H1 (cell line): ENCODE measurements around the gene B4GAT1. TPM values are rescaled to one million over a fixed set of nuclear protein-coding genes. Genes with fewer than 3 reads are reported as not detected.

Experiments used
- CTCF ChIA-PET: fragments of 300-600 bp; sonication (Branson Sonifier 250); formaldehyde crosslinking; loops from one replicate; lab custom pipeline; 2021; ENCODE audit not compliant: partially characterized antibody; lab: Charles Lee
- POLR2A ChIA-PET: fragments of 300-600 bp; sonication (Branson Sonifier 250); formaldehyde crosslinking; loops from one replicate; lab custom pipeline; 2021; ENCODE audit warnings: inconsistent platforms; ENCODE audit not compliant: partially characterized antibody; lab: Charles Lee
- DNase-seq, 2 experiments: peaks; one replicate each; pipeline versions ENCODE4 v3.0.0 to v3.0.0-alpha.2; 2010 to 2022; ENCODE audit warnings: low spot score in 2 of 2, low read depth in 1 of 2, mixed read lengths in 1 of 2
- FAIRE-seq: peaks from 2 replicates; lab custom pipeline; 2011; peaks lifted over from hg19 to GRCh38; lab: Jason Lieb, UNC
- H2AFZ ChIP-seq: 2 replicates; pipeline ENCODE4 v1.8.1; 2012; ENCODE audit warnings: low read length, inconsistent platforms
- H2AK5ac ChIP-seq: 2 replicates; pipeline ENCODE4 v1.6.1; 2013; ENCODE audit warnings: low read depth, low read length
- H2BK120ac ChIP-seq: replicated peaks from 2 replicates; pipeline ENCODE3; 2013; ENCODE audit warnings: low read depth, low read length, inconsistent platforms
- H2BK12ac ChIP-seq: 2 replicates; pipeline ENCODE4 v1.6.1; 2013; ENCODE audit warnings: low read depth, low read length
- H2BK15ac ChIP-seq: 2 replicates; pipeline ENCODE4 v1.6.1; 2013; ENCODE audit warnings: low read length
- H2BK20ac ChIP-seq: 2 replicates; pipeline ENCODE4 v1.6.1; 2013; ENCODE audit warnings: low read length
- H2BK5ac ChIP-seq: 2 replicates; pipeline ENCODE4 v1.6.1; 2013; ENCODE audit warnings: low read depth, low read length
- H3K14ac ChIP-seq: 2 replicates; pipeline ENCODE4 v1.6.1; 2013; ENCODE audit warnings: inconsistent platforms; ENCODE audit not compliant: insufficient read length
- H3K18ac ChIP-seq: 2 replicates; pipeline ENCODE4 v1.6.1; 2013; ENCODE audit warnings: low read length; ENCODE audit errors: extremely low read depth
- H3K23ac ChIP-seq: 2 replicates; pipeline ENCODE4 v1.6.1; 2013; ENCODE audit warnings: inconsistent platforms; ENCODE audit not compliant: insufficient read length
- H3K23me2 ChIP-seq: 2 replicates; pipeline ENCODE4 v1.6.1; 2013; ENCODE audit warnings: low read depth, low read length
- H3K27ac ChIP-seq: 2 replicates; pipeline ENCODE4 v1.6.1; 2011; ENCODE audit warnings: low read depth, low read length, inconsistent platforms
- H3K27me3 ChIP-seq, 4 experiments: replicated peaks in 1 of 4; 1 replicate in 1 of 4; 2 replicates in 3 of 4; pipeline versions ENCODE4 v1.6.1 to v1.8.1; 2011 to 2013; ENCODE audit warnings: low read length in 3 of 4, mild to moderate bottlenecking in 3 of 4, inconsistent platforms in 2 of 4, mixed read lengths in 2 of 4, moderate library complexity in 1 of 4; ENCODE audit not compliant: control insufficient read depth in 3 of 4, insufficient read depth in 3 of 4; ENCODE audit errors: extremely low read depth in 1 of 4
- H3K36me3 ChIP-seq, 4 experiments: 2 replicates each; pipeline versions ENCODE4 v1.6.1 to v1.8.1; 2011 to 2013; ENCODE audit warnings: mild to moderate bottlenecking in 4 of 4, low read length in 3 of 4, moderate library complexity in 2 of 4, control low read depth in 1 of 4, inconsistent platforms in 1 of 4; ENCODE audit not compliant: insufficient read depth in 4 of 4, control insufficient read depth in 2 of 4
- H3K4ac ChIP-seq: replicated peaks from 2 replicates; pipeline ENCODE3; 2013; ENCODE audit warnings: low read length, low read depth, mixed read lengths, inconsistent platforms; ENCODE audit not compliant: insufficient read length
- H3K4me1 ChIP-seq, 4 experiments: replicated peaks in 1 of 4; 1 replicate in 1 of 4; 2 replicates in 3 of 4; pipeline versions ENCODE4 v1.6.1 to v1.8.1; 2011 to 2013; ENCODE audit warnings: low read length in 3 of 4, inconsistent platforms in 2 of 4, mixed read lengths in 1 of 4; ENCODE audit not compliant: insufficient read depth in 4 of 4, control insufficient read depth in 3 of 4
- H3K4me2 ChIP-seq, 2 experiments: 2 replicates each; pipeline versions ENCODE4 v1.6.1 to v1.8.1; 2011 to 2013; ENCODE audit warnings: low read depth in 2 of 2, low read length in 2 of 2, control low read depth in 1 of 2, inconsistent platforms in 1 of 2, mild to moderate bottlenecking in 1 of 2; ENCODE audit not compliant: insufficient read depth in 1 of 2
- H3K4me3 ChIP-seq, 4 experiments: fragments of 200-600, 300-600 bp in 1 of 4; sonication (generic), shearing (Covaris generic), sonication (Bioruptor Twin) in 1 of 4; 2 replicates each; pipeline versions ENCODE4 v1.5.1 to v1.8.1; 2011 to 2016; ENCODE audit warnings: low read length in 4 of 4, low read depth in 3 of 4, control low read depth in 2 of 4, inconsistent platforms in 2 of 4, mild to moderate bottlenecking in 2 of 4, mixed read lengths in 1 of 4, moderate library complexity in 1 of 4; ENCODE audit not compliant: insufficient read depth in 2 of 4; ENCODE audit errors: extremely low read depth in 1 of 4
- H3K56ac ChIP-seq: replicated peaks from 2 replicates; pipeline ENCODE3; 2013; ENCODE audit warnings: low read depth, mild to moderate bottlenecking, mixed read lengths, low read length, inconsistent platforms; ENCODE audit not compliant: insufficient read length
- H3K79me1 ChIP-seq: 2 replicates; pipeline ENCODE4 v1.6.1; 2013; ENCODE audit warnings: low read depth, low read length, control low read depth
- H3K79me2 ChIP-seq, 2 experiments: 2 replicates each; pipeline versions ENCODE4 v1.6.1 to v1.8.1; 2012 to 2013; ENCODE audit warnings: low read length in 2 of 2, mild to moderate bottlenecking in 2 of 2, inconsistent platforms in 1 of 2; ENCODE audit not compliant: insufficient read depth in 2 of 2, control insufficient read depth in 1 of 2
- H3K9ac ChIP-seq, 4 experiments: replicated peaks in 1 of 4; 1 replicate in 1 of 4; 2 replicates in 3 of 4; pipeline versions ENCODE4 v1.6.1 to v1.8.1; 2011 to 2013; ENCODE audit warnings: low read depth in 3 of 4, low read length in 3 of 4, control low read depth in 2 of 4, mild to moderate bottlenecking in 2 of 4, moderate library complexity in 2 of 4, inconsistent platforms in 1 of 4; ENCODE audit errors: extremely low read depth in 1 of 4
- H3K9me3 ChIP-seq, 2 experiments: 2 replicates each; pipeline versions ENCODE4 v1.6.1 to v1.8.1; 2012 to 2013; ENCODE audit warnings: mild to moderate bottlenecking in 2 of 2, moderate library complexity in 2 of 2, control low read depth in 1 of 2, inconsistent platforms in 1 of 2, low read depth in 1 of 2, low read length in 1 of 2, mixed read lengths in 1 of 2; ENCODE audit not compliant: insufficient read depth in 2 of 2
- H4K20me1 ChIP-seq, 2 experiments: replicated peaks in 1 of 2; 2 replicates each; pipeline versions ENCODE3 to v1.8.1; 2011 to 2013; ENCODE audit warnings: inconsistent platforms in 2 of 2, low read length in 2 of 2, mild to moderate bottlenecking in 1 of 2; ENCODE audit not compliant: insufficient read depth in 2 of 2, control insufficient read depth in 1 of 2
- H4K5ac ChIP-seq: 2 replicates; pipeline ENCODE4 v1.6.1; 2013; ENCODE audit warnings: low read length, low read depth, mixed read lengths, inconsistent platforms; ENCODE audit not compliant: insufficient read length
- H4K8ac ChIP-seq: 2 replicates; pipeline ENCODE4 v1.8.0; 2013; ENCODE audit warnings: mild to moderate bottlenecking, moderate library complexity, low read length, inconsistent platforms; ENCODE audit not compliant: insufficient read depth; ENCODE audit errors: extremely low read depth
- H4K91ac ChIP-seq: replicated peaks from 2 replicates; pipeline ENCODE3; 2013; ENCODE audit warnings: low read length, mixed read lengths, inconsistent platforms; ENCODE audit not compliant: insufficient read length
- CBX8 ChIP-seq: fragments of 300-800, 300-1000 bp; sonication (generic); IDR thresholded peaks from 2 replicates; pipeline ENCODE4 v1.7.1; 2016; ENCODE audit warnings: low read depth, low read length, borderline replicate concordance
- EP300 ChIP-seq, 2 experiments: IDR thresholded peaks; 1 replicate in 1 of 2; 2 replicates in 1 of 2; pipeline ENCODE4 v1.6.1; 2011 to 2012; ENCODE audit warnings: low read depth in 2 of 2, low read length in 2 of 2, mild to moderate bottlenecking in 2 of 2, borderline replicate concordance in 1 of 2, inconsistent platforms in 1 of 2, moderate library complexity in 1 of 2
- GTF2F1 ChIP-seq: IDR thresholded peaks from 2 replicates; pipeline ENCODE4 v1.6.1; 2012; ENCODE audit warnings: low read depth, low read length, improper control_type of control experiment, borderline replicate concordance
- RBBP5 ChIP-seq: IDR thresholded peaks from 2 replicates; pipeline ENCODE4 v1.7.1; 2012; ENCODE audit warnings: low read depth, mild to moderate bottlenecking, inconsistent platforms, low read length, moderate library complexity, borderline replicate concordance
- SUZ12 ChIP-seq: fragments of 200-600 bp; sonication (generic); IDR thresholded peaks from 2 replicates; pipeline ENCODE4 v1.6.1; 2012; ENCODE audit warnings: mild to moderate bottlenecking, inconsistent platforms, low read length, moderate library complexity, mixed read lengths
- YY1 ChIP-seq: IDR thresholded peaks from 2 replicates; pipeline ENCODE4 v1.6.1; 2011; ENCODE audit warnings: low read depth, mild to moderate bottlenecking, low read length
- WGBS, 2 experiments: shearing (Covaris generic) in 1 of 2; methylation state at CpG; one replicate each; pipeline versions ENCODE4 v1.1.6 to v1.1.7; 2013 to 2015; ENCODE audit warnings: low lambda C conversion rate in 2 of 2, mixed read lengths in 2 of 2, inconsistent platforms in 1 of 2, low coverage in 1 of 2, missing lambda C conversion rate in 1 of 2; ENCODE audit not compliant: insufficient replicate concordance in 2 of 2, insufficient coverage in 1 of 2, insufficient read length in 1 of 2; ENCODE audit errors: extremely low coverage in 1 of 2, missing lambda C conversion rate in 1 of 2; 5-methylcytosine and 5-hydroxymethylcytosine counted together
- polyA plus RNA-seq, 7 experiments: library from polyadenylated mRNA; depleted of rRNA in 3 of 7; stranded (reverse) in 5 of 7; unstranded in 2 of 7; fragments of >200 nt in 5 of 7; fragments of 200-250 nt in 2 of 7; gene quantifications; 1 replicate in 5 of 7; 2 replicates in 1 of 7; 4 replicates in 1 of 7; pipeline versions ENCODE4 v1.2.1 to v1.2.3, GENCODE V29; 2011 to 2013; ENCODE audit warnings: missing spikeins in 2 of 7, mixed read lengths in 2 of 7
- total RNA-seq: library from RNA; stranded (reverse); fragmentation: NEBNext Ultra II Directional; extraction: Animal tissue kit (Norgen Biotek cat#: 25700); gene quantifications from 2 replicates; pipeline ENCODE4 v1.2.1, GENCODE V29; 2021
- TF ChIP-seq, protein P1 (sequence below), 3 experiments: IDR thresholded peaks; 1 replicate in 2 of 3; 2 replicates in 1 of 3; pipeline versions ENCODE4 v1.5.1 to v1.6.1; 2011; ENCODE audit warnings: low read length in 3 of 3, mild to moderate bottlenecking in 3 of 3, inconsistent platforms in 2 of 3, low read depth in 1 of 3, moderate library complexity in 1 of 3; ENCODE audit not compliant: insufficient read depth in 1 of 3; ENCODE audit errors: control extremely low read depth in 1 of 3
- TF ChIP-seq, protein P2 (sequence below): IDR thresholded peaks from 2 replicates; pipeline ENCODE4 v1.6.1; 2012; ENCODE audit warnings: inconsistent platforms

B4GAT1 gene
- total and polyA plus RNA-seq, 2 of the 8 experiments (the other 6 are each of a cell fraction or from before 2014, with no cell fraction given): 22.2 to 27.8 TPM

DNA sequence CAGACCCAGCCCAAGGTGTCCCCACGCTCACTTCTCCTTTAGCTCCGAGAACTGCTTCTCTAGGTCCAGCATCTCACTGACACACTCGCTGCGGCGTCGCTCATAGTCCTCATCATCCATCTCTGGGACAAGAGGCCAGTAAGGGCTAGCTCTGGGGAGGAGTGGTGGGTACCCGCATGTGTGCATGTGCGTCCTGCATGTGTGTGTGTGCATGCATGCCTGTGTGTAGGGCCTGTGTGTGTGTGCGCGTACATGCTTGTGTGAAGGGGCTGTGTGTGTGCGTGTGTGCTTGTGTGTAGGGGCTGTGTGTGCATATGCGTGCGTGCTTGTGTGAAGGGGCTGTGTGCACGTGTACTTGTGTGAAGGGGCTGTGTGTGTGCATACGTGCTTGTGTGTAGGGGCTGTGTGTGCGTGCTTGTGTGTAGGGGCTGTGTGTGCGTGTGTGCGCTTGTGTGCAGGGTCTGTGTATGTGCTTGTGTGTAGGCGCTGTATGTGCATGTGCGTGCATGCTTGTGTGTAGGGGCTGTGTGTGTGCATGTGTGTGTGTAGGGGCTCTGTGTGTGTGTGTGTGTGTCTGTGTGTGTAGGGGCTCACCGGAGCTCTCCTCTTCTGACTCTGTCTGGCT is 5.8 kb downstream of the B4GAT1 start:
- peaks cover 3% of the 10 kb centered on the region for H3K79me1 ChIP-seq
- TF ChIP-seq YY1: no peak
- TF ChIP-seq, protein P1, sequence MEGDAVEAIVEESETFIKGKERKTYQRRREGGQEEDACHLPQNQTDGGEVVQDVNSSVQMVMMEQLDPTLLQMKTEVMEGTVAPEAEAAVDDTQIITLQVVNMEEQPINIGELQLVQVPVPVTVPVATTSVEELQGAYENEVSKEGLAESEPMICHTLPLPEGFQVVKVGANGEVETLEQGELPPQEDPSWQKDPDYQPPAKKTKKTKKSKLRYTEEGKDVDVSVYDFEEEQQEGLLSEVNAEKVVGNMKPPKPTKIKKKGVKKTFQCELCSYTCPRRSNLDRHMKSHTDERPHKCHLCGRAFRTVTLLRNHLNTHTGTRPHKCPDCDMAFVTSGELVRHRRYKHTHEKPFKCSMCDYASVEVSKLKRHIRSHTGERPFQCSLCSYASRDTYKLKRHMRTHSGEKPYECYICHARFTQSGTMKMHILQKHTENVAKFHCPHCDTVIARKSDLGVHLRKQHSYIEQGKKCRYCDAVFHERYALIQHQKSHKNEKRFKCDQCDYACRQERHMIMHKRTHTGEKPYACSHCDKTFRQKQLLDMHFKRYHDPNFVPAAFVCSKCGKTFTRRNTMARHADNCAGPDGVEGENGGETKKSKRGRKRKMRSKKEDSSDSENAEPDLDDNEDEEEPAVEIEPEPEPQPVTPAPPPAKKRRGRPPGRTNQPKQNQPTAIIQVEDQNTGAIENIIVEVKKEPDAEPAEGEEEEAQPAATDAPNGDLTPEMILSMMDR (IDR thresholded peaks at IDR 0.05; ENCODE audit: control extremely low read depth in 1 of 3, insufficient read depth in 1 of 3, low read depth in 1 of 3, low read length in 3 of 3): no peak
- no peak for TF ChIP-seq CBX8
- no peak for TF ChIP-seq RBBP5
- no peak for TF ChIP-seq GTF2F1
- TF ChIP-seq, protein P2, sequence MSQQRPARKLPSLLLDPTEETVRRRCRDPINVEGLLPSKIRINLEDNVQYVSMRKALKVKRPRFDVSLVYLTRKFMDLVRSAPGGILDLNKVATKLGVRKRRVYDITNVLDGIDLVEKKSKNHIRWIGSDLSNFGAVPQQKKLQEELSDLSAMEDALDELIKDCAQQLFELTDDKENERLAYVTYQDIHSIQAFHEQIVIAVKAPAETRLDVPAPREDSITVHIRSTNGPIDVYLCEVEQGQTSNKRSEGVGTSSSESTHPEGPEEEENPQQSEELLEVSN: no peak
- no peak for TF ChIP-seq EP300 (IDR thresholded peaks at IDR 0.05; ENCODE audit: borderline replicate concordance in 1 of 2, low read depth in 2 of 2, low read length in 2 of 2)
- TF ChIP-seq SUZ12: no peak

More for the DNA sequence above, 5.8 kb downstream of the B4GAT1 start:
- Histone ChIP-seq H3K9me3 (no peaks in the 10 kb centered on the region), H3K18ac (no peak overlapping the region), H2BK15ac (no peak overlapping the region), H3K56ac (no peak overlapping the region), H2AK5ac (no peak overlapping the region), H2AFZ (no peak overlapping the region), H2BK5ac (no peak overlapping the region; the same call in 1 of the 2 replicates), H4K8ac (no peak overlapping the region), H2BK12ac (no peak overlapping the region), H3K4me3 (no peak overlapping the region), H2BK20ac (no peak overlapping the region), H3K23ac (no peak overlapping the region), H4K20me1 (peaks cover 3 to 8% of the 10 kb centered on the region in 2 experiments), H2BK120ac (no peak overlapping the region), H3K27me3 (no peaks in the 10 kb centered on the region; a peak in 2 of 7 replicates), H3K4ac (no peak overlapping the region), H3K36me3 (peaks cover 6 to 12% (median 9%) of the 10 kb centered on the region in 4 experiments; a peak in 4 of 8 replicates), H3K23me2 (peaks cover 9% of the 10 kb centered on the region; the same call in 1 of the 2 replicates), H3K4me1 (peaks cover 0 to 11% (median 9%) of the 10 kb centered on the region in 4 experiments; a peak in 6 of 7 replicates), H3K14ac (no peak overlapping the region), H3K9ac (0 out of 7 replicates have a peak overlapping the region, but pooled peaks of 1 of the 4 experiments have one; percentile 13), H3K27ac (no peak overlapping the region), H4K5ac (no peak overlapping the region), H3K79me2 (peaks cover 0 to 14% of the 10 kb centered on the region in 2 experiments; a peak in 2 of 4 replicates), H4K91ac (peak overlapping the region; percentile 44), H3K4me2 (no peak overlapping the region)
- no peak for FAIRE-seq
- no peak for DNase-seq
- ChIA-PET POLR2A (interaction anchor here (1.0 to 28.7 kb wide), 6 partner anchors 9 to 59 kb away, joined by 3 to 487 read pairs (median 3); partner anchors contain the start of genes SLC29A2 and YIF1A), CTCF (interaction anchor here (0.7 to 4.6 kb wide), 10 partner anchors 12 to 119 kb away, joined by 3 to 55 read pairs (median 4); partner anchors contain the start of genes CD248, TMEM151A and YIF1A)
- WGBS, 2 experiments: 96% methylated on average over 20 of the region's 21 CpGs; no CpG with 5 or more reads in 1 of the 2 experiments
